ENCODE data around the gene CYTH1. TPM values are rescaled to one million over a fixed set of nuclear protein-coding genes. Genes with fewer than 3 reads are reported as not detected.

CYTH1 gene
- total RNA-seq, 1 experiment from 2014 or later: 9.6 TPM

DNA sequence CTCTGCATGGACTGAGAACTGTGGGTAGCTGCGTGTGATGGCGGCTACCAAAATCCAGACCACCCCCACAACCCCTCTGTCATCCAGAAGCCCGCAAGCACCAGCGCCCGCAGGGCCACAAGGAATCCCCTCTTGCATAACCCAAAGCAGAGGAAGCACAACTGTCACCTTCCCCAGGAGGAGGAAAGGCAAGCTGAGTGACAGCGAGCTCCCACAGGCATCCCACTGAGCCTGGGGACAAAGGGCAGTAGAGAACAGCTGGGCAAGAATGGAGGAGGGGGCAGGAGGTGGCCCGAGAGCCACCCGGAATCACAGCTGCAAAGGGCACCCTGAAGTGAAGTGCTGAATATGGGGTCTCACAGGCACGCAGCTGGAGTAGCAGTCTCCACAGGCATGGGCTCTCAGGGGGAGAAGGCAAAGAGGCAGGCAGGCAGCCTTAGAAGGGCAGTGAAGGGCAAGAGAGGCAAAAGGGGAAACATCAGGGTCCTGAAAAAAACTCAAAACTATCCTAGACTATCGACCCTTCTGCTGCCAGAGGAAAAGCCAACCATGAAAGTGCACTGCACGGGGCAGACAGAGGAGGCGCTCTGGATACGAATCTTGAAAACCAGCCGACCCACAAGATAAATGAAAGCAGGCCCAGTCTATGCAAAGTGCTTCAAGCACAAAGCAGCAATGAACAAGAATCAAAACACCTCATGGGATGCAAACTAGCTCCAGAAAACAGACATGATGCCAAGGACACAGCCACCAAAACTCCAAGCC is 41.4 kb upstream of the CYTH1 start:
- H4K20me1 ChIP-seq (ENCODE audit: insufficient read depth, low read depth, low read length): peaks cover 19% of the 10 kb centered on the region
- H2AFZ ChIP-seq (ENCODE audit: low read length): no peak overlapping the region
- H3K9me2 ChIP-seq (replicated peaks; ENCODE audit: insufficient read depth, low read length): no peaks in the 10 kb centered on the region
- H3K9me3 ChIP-seq (ENCODE audit: low read length): no peaks in the 10 kb centered on the region
- no peak overlapping the region for H3K4me2 ChIP-seq (ENCODE audit: low read depth, low read length, poor library complexity, severe bottlenecking)
- no peak for DNase-seq
- no peaks in the 10 kb centered on the region for H3K4me1 ChIP-seq (ENCODE audit: low read length)
- H3K27ac ChIP-seq (ENCODE audit: low read length): no peak overlapping the region
- H3K27me3 ChIP-seq (ENCODE audit: low read length): no peaks in the 10 kb centered on the region
- peaks cover 65% of the 10 kb centered on the region for H3K36me3 ChIP-seq (ENCODE audit: insufficient read depth, low read length)
- no peak overlapping the region for H3K9ac ChIP-seq (ENCODE audit: low read length)
- peaks cover 13% of the 10 kb centered on the region; the same call in 1 of the 2 replicates for H3K79me2 ChIP-seq (ENCODE audit: low read length)
- no peak overlapping the region for H3K4me3 ChIP-seq (ENCODE audit: low read length)

DNA sequence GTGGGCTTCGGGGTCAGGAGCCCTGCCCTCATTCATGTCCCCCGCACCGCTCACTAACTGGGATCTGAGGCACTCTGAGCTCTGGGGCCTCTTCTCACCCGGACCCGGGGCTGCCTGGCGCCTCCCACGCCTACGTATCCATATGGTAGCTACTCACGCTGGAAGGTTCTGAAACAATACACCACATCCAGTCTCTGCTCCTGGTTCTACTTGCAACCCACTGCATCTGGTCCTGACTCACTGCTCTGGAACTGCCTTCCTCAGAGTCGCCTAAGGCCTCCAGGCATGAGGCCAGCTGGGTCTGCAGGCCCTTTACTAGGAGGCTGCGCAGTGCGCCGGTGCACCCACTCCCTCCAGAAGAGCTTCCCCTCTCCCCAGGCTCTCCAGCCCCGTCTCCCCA is 40.5 kb upstream of the CYTH1 start:
- no peak overlapping the region for H2AFZ ChIP-seq (ENCODE audit: low read length)
- no peaks in the 10 kb centered on the region for H3K9me2 ChIP-seq (replicated peaks; ENCODE audit: insufficient read depth, low read length)
- DNase-seq: no peak
- no peak overlapping the region for H3K4me2 ChIP-seq (ENCODE audit: low read depth, low read length, poor library complexity, severe bottlenecking)
- peaks cover 8% of the 10 kb centered on the region; the same call in 1 of the 2 replicates for H3K79me2 ChIP-seq (ENCODE audit: low read length)
- no peak overlapping the region for H3K4me3 ChIP-seq (ENCODE audit: low read length)
- peaks cover 65% of the 10 kb centered on the region for H3K36me3 ChIP-seq (ENCODE audit: insufficient read depth, low read length)
- H3K4me1 ChIP-seq (ENCODE audit: low read length): no peaks in the 10 kb centered on the region
- no peak overlapping the region for H3K27ac ChIP-seq (ENCODE audit: low read length)
- H3K9ac ChIP-seq (ENCODE audit: low read length): no peak overlapping the region
- peaks cover 21% of the 10 kb centered on the region for H4K20me1 ChIP-seq (ENCODE audit: insufficient read depth, low read depth, low read length)
- no peaks in the 10 kb centered on the region for H3K9me3 ChIP-seq (ENCODE audit: low read length)
- no peaks in the 10 kb centered on the region for H3K27me3 ChIP-seq (ENCODE audit: low read length)

DNA sequence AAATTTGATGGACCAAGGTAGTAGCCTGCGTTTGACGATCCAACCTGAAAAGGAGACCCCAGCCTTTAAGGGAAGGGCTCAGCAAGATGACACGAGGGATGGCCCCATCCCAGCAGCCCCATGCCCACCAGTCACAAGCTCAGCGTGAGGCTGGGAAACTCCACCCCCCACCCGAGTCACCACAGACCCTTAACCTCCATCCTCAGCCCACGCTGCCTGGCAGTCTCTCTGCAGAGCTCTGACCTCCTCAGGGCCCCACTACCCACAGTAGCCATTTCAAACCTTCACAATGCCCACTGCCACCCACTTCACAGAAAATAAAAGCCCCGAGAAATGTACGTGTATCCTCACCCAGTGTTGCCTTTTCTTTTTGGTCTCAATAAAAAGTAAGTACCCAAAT is 39.9 kb upstream of the CYTH1 start:
- H3K36me3 ChIP-seq (ENCODE audit: insufficient read depth, low read length): peaks cover 65% of the 10 kb centered on the region
- peaks cover 8% of the 10 kb centered on the region; the same call in 1 of the 2 replicates for H3K79me2 ChIP-seq (ENCODE audit: low read length)
- no peak overlapping the region for H3K4me3 ChIP-seq (ENCODE audit: low read length)
- H3K4me1 ChIP-seq (ENCODE audit: low read length): no peaks in the 10 kb centered on the region
- no peak overlapping the region for H2AFZ ChIP-seq (ENCODE audit: low read length)
- H3K27ac ChIP-seq (ENCODE audit: low read length): no peak overlapping the region
- no peaks in the 10 kb centered on the region for H3K9me3 ChIP-seq (ENCODE audit: low read length)
- H3K9me2 ChIP-seq (replicated peaks; ENCODE audit: insufficient read depth, low read length): no peaks in the 10 kb centered on the region
- H3K4me2 ChIP-seq (ENCODE audit: low read depth, low read length, poor library complexity, severe bottlenecking): no peak overlapping the region
- DNase-seq: no peak
- no peak overlapping the region for H3K9ac ChIP-seq (ENCODE audit: low read length)
- no peaks in the 10 kb centered on the region for H3K27me3 ChIP-seq (ENCODE audit: low read length)
- H4K20me1 ChIP-seq (ENCODE audit: insufficient read depth, low read depth, low read length): peaks cover 21% of the 10 kb centered on the region

DNA sequence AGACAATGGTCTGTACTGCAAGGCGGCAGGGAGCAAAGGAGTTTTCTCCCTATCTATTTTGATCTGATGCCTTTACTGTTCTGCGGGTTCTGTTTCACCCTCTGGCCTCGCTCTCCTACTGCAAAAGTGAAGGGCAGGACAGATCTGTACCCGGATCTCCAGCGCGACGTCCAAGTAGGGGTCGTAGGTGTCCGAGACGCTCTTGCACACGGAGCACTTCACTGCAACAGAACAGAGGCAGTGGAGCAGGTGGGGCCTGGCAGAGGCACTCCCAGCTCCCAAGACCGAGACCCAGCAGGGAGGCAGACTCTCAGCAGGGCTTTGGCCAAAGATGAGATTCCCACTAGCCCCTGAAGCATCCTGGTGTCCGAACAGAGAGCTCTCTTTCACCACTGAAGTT is 38.8 kb upstream of the CYTH1 start:
- Histone ChIP-seq H3K9me3 (ENCODE audit: low read length) (no peaks in the 10 kb centered on the region), H3K27ac (ENCODE audit: low read length) (no peak overlapping the region), H3K9me2 (replicated peaks; ENCODE audit: insufficient read depth, low read length) (no peaks in the 10 kb centered on the region), H2AFZ (ENCODE audit: low read length) (no peak overlapping the region), H3K27me3 (ENCODE audit: low read length) (no peaks in the 10 kb centered on the region), H3K9ac (ENCODE audit: low read length) (no peak overlapping the region), H3K36me3 (ENCODE audit: insufficient read depth, low read length) (peaks cover 65% of the 10 kb centered on the region), H3K4me1 (ENCODE audit: low read length) (no peaks in the 10 kb centered on the region), H3K4me2 (ENCODE audit: low read depth, low read length, poor library complexity, severe bottlenecking) (no peak overlapping the region), H3K79me2 (ENCODE audit: low read length) (peaks cover 10% of the 10 kb centered on the region; the same call in 1 of the 2 replicates), H3K4me3 (ENCODE audit: low read length) (no peak overlapping the region), H4K20me1 (ENCODE audit: insufficient read depth, low read depth, low read length) (peaks cover 20% of the 10 kb centered on the region)
- no peak for DNase-seq

DNA sequence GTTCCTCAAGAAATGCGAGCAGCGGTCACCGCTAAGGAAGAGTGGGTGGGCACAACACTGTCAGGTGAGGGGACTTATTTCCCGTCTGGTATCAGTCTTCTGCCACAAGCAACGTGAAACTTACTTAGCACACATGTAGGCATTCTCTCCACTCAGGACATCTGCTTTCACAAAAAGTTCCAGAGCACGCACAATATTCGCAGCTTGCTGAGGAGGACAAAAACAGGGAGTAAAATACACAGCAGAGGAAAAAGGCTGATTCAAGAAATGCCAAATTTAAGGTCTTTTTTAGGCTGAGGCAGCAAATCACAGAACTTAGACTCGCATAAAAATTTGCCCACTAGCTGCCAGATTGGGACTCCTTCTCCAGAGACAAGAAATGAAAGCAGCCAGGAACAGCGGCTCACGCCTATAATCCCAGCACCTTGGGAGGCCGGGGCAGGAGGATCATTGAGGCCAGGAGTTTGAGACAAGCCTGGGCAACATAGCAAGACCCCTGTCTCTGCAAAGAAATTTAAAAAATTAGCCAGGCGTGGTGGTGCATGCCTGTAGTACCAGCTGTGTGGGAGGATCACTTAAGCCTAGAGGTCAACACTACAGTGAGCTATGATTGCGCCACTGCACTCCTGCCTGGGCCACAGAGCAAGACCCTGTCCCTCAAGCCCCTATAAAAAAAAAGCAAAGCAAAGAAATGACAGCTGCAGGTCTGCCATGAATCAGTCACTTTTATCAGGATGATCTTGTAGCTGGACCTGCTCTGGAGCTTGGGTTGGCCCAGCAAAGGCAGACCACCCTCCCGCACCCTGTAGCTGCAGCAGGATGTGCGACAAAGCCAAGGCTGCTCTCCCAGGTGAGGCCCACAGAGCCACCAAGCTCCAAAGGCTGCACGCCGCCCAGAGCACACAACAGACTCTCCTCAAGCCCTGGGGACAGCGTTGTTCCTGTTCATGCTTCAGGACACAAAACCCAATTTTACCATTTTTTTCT is 38.0 kb upstream of the CYTH1 start:
- H3K9me2 ChIP-seq (replicated peaks; ENCODE audit: insufficient read depth, low read length): no peaks in the 10 kb centered on the region
- no peak overlapping the region for H3K4me3 ChIP-seq (ENCODE audit: low read length)
- H3K9me3 ChIP-seq (ENCODE audit: low read length): no peaks in the 10 kb centered on the region
- H3K79me2 ChIP-seq (ENCODE audit: low read length): peaks cover 11% of the 10 kb centered on the region; the same call in 1 of the 2 replicates
- H3K27ac ChIP-seq (ENCODE audit: low read length): no peak overlapping the region
- peaks cover 65% of the 10 kb centered on the region for H3K36me3 ChIP-seq (ENCODE audit: insufficient read depth, low read length)
- no peak overlapping the region for H3K4me2 ChIP-seq (ENCODE audit: low read depth, low read length, poor library complexity, severe bottlenecking)
- H4K20me1 ChIP-seq (ENCODE audit: insufficient read depth, low read depth, low read length): peaks cover 16% of the 10 kb centered on the region
- H3K9ac ChIP-seq (ENCODE audit: low read length): no peak overlapping the region
- DNase-seq: no peak
- no peaks in the 10 kb centered on the region for H3K27me3 ChIP-seq (ENCODE audit: low read length)
- H2AFZ ChIP-seq (ENCODE audit: low read length): no peak overlapping the region
- H3K4me1 ChIP-seq (ENCODE audit: low read length): no peaks in the 10 kb centered on the region

DNA sequence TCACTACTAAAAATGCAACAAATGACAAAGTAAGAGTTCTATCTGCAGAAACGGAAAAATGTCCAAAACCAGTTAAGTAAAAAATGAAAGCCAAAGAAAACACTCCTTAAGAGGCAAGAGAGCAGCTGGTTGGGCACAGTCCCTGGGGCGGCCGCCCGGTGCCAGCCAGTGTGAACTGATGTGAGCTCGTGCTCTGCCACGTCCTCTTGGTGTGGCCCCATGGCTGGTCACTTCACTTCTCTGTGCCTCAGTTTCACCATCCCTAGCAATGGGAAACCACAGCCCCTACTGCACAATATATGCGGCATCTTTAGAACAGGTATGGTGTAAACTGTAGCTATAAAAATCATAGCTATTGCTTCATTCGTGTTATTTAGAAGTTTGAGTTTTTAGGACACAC is 37.3 kb upstream of the CYTH1 start:
- Histone ChIP-seq H3K4me1 (ENCODE audit: low read length) (no peaks in the 10 kb centered on the region), H3K79me2 (ENCODE audit: low read length) (peaks cover 11% of the 10 kb centered on the region; the same call in 1 of the 2 replicates)

DNA sequence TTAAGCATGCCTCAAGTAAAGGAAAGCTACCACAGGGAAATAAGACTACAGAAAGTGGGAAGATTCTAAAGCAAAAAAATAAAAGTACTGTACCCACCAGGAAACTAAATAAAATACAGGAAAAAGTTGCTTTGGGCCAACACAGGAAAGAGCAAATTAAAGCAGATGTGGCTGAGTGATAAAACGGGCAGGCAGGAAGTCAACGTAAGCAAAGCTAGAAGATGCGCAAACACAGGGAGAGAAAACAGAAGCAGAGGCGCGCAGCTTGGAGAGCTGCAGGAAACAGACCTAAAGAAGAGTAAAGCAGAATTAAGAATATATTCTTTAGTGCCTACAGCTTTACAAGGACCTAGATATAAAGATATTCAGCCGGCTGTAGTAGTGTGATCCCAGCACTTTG is 36.9 kb upstream of the CYTH1 start:
- Histone ChIP-seq H3K4me3 (ENCODE audit: low read length) (no peak overlapping the region), H2AFZ (ENCODE audit: low read length) (no peak overlapping the region), H3K27me3 (ENCODE audit: low read length) (no peaks in the 10 kb centered on the region), H3K4me2 (ENCODE audit: low read depth, low read length, poor library complexity, severe bottlenecking) (no peak overlapping the region), H3K36me3 (ENCODE audit: insufficient read depth, low read length) (peaks cover 58% of the 10 kb centered on the region), H3K9me2 (replicated peaks; ENCODE audit: insufficient read depth, low read length) (no peaks in the 10 kb centered on the region), H3K9ac (ENCODE audit: low read length) (no peak overlapping the region), H3K27ac (ENCODE audit: low read length) (no peak overlapping the region), H3K79me2 (ENCODE audit: low read length) (peaks cover 6% of the 10 kb centered on the region; the same call in 1 of the 2 replicates), H4K20me1 (ENCODE audit: insufficient read depth, low read depth, low read length) (peaks cover 12% of the 10 kb centered on the region), H3K9me3 (ENCODE audit: low read length) (no peaks in the 10 kb centered on the region), H3K4me1 (ENCODE audit: low read length) (no peaks in the 10 kb centered on the region)
- no peak for DNase-seq

More for the DNA sequence above, 37.3 kb upstream of the CYTH1 start:
- no peak overlapping the region for H3K9ac ChIP-seq (ENCODE audit: low read length)
- no peak overlapping the region for H3K27ac ChIP-seq (ENCODE audit: low read length)
- H3K36me3 ChIP-seq (ENCODE audit: insufficient read depth, low read length): peaks cover 58% of the 10 kb centered on the region
- H3K4me3 ChIP-seq (ENCODE audit: low read length): no peak overlapping the region
- no peak overlapping the region for H2AFZ ChIP-seq (ENCODE audit: low read length)
- no peak overlapping the region for H3K4me2 ChIP-seq (ENCODE audit: low read depth, low read length, poor library complexity, severe bottlenecking)
- DNase-seq: no peak
- H3K27me3 ChIP-seq (ENCODE audit: low read length): no peaks in the 10 kb centered on the region
- H4K20me1 ChIP-seq (ENCODE audit: insufficient read depth, low read depth, low read length): peaks cover 16% of the 10 kb centered on the region
- H3K9me2 ChIP-seq (replicated peaks; ENCODE audit: insufficient read depth, low read length): no peaks in the 10 kb centered on the region
- H3K9me3 ChIP-seq (ENCODE audit: low read length): no peaks in the 10 kb centered on the region

All from Karpas-422 (cell line).